GM18498 (cell line): Measurements from ENCODE around the gene CAPZA1.
A peak's percentile ranks its signal among the peaks of the same experiment; 100 is the strongest.

Experiments
- ATAC-seq: cut with Tn5 transposase; IDR thresholded peaks from one replicate; pipeline ENCODE4 v1.9.1; 2021; ENCODE audit warnings: mild to moderate bottlenecking, moderate library complexity; ENCODE audit not compliant: unreplicated experiment

CAPZA1 gene

GRCh38 chr1:112712191-112712590, 92.6 kb downstream of the CAPZA1 start:
- no peak for ATAC-seq

- ATAC-seq, result no peak
Measured at GRCh38 chr1:112712701-112713128, 93.1 kb downstream of the CAPZA1 start.

- peak; percentile 27 for ATAC-seq
Measured at GRCh38 chr1:112713466-112714312, 94.1 kb downstream of the CAPZA1 start.

GRCh38 chr1:112714313-112715263, 95.0 kb downstream of the CAPZA1 start:
- peak; percentile 1 for ATAC-seq

GRCh38 chr1:112715264-112716053, 95.8 kb downstream of the CAPZA1 start, which contains the start of gene PPM1J:
TSS of gene PPM1J (minus strand) at chr1:112715332. CDS start at chr1:112715301, 31 bp downstream.
- ATAC-seq, result peak; percentile 80

- peak; percentile 19 for ATAC-seq
Measured at GRCh38 chr1:112716133-112716720, 96.6 kb downstream of the CAPZA1 start.

- ATAC-seq, result no peak
Measured at GRCh38 chr1:112717263-112717873, 97.7 kb downstream of the CAPZA1 start.

- peak; percentile 19 for ATAC-seq
Measured at GRCh38 chr1:112718691-112719418, 99.2 kb downstream of the CAPZA1 start.

GRCh38 chr1:112719706-112720105, 100.1 kb downstream of the CAPZA1 start:
- no peak for ATAC-seq

GRCh38 chr1:112720800-112721199, 101.2 kb downstream of the CAPZA1 start:
- no peak for ATAC-seq
